LNCAP (cell line): ENCODE measurements around the gene CACNA1C.
A peak's percentile ranks its signal among the peaks of the same experiment; 100 is the strongest.

Experiments
- TF ChIP-seq, protein P1 (sequence below): fragments of 450-650 bp; IDR thresholded peaks from 2 replicates; pipeline ENCODE4 v1.5.1; 2017; ENCODE audit warnings: mild to moderate bottlenecking

The CACNA1C gene

GRCh38 chr12:2020511-2020910 lies 32.3 kb upstream of the CACNA1C start:
- TF ChIP-seq, protein P1, sequence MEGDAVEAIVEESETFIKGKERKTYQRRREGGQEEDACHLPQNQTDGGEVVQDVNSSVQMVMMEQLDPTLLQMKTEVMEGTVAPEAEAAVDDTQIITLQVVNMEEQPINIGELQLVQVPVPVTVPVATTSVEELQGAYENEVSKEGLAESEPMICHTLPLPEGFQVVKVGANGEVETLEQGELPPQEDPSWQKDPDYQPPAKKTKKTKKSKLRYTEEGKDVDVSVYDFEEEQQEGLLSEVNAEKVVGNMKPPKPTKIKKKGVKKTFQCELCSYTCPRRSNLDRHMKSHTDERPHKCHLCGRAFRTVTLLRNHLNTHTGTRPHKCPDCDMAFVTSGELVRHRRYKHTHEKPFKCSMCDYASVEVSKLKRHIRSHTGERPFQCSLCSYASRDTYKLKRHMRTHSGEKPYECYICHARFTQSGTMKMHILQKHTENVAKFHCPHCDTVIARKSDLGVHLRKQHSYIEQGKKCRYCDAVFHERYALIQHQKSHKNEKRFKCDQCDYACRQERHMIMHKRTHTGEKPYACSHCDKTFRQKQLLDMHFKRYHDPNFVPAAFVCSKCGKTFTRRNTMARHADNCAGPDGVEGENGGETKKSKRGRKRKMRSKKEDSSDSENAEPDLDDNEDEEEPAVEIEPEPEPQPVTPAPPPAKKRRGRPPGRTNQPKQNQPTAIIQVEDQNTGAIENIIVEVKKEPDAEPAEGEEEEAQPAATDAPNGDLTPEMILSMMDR: no peak

DNA sequence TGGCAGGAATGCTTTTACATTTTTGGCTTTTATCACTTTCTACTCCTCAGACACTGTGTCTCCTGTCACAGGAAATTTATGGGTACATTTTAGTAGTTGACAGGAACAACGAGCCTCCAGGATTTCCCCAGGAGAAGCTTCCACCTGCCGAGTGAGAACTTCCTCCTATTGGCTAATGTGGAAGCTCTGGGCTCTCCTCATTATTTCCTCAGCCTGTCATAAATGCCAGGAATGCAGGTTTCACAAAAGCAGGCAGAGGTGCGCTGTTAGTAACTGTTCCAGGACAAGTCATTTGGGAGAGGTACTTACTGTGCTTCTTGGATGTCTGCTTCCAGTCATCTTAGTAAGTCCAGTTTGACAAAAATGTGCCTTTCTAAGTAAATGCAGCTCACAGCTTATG lies 29.4 kb upstream of the CACNA1C start:
- TF ChIP-seq, protein P1: no peak

DNA sequence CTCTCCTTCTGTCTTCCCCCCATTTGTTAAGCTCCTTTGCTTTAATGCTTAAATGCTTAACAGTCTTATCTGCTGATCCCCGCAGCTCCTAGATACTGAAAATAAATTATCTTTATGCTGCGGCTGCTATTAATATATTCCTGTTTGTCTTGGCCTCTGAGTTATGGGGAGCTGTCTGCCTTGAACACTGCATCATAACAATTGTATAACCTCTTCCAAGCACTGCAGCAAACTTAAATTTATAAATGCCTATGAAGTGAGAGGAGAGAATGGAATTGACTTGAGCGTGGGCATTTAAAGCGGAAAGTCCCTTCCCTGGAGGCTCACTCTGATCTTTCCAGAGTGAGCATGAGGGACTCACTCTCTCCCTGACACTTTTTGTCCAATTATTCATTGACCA lies 25.4 kb upstream of the CACNA1C start:
- TF ChIP-seq, protein P1: no peak

DNA sequence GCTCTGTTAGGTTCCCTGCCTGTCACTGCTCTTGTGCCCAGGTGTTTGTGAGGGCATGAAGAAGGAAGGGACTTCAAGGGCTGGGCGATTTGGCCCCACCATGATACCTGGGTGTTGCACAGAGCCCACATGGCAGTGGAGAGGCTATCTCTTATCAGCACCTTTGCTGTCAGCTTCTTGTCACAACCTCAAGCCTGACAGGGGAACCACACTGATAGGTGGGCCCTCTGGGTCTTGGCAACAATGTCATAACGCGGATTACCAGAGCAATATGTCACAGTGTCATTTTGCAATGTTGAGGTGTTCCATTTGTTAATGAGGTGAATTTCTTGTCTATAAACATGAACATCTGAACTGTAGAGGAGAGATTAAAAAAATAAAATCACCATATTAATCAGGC lies 22.9 kb upstream of the CACNA1C start:
- TF ChIP-seq, protein P1: no peak

GRCh38 chr12:2032506-2032905 lies 20.3 kb upstream of the CACNA1C start:
- TF ChIP-seq, protein P1: no peak

DNA sequence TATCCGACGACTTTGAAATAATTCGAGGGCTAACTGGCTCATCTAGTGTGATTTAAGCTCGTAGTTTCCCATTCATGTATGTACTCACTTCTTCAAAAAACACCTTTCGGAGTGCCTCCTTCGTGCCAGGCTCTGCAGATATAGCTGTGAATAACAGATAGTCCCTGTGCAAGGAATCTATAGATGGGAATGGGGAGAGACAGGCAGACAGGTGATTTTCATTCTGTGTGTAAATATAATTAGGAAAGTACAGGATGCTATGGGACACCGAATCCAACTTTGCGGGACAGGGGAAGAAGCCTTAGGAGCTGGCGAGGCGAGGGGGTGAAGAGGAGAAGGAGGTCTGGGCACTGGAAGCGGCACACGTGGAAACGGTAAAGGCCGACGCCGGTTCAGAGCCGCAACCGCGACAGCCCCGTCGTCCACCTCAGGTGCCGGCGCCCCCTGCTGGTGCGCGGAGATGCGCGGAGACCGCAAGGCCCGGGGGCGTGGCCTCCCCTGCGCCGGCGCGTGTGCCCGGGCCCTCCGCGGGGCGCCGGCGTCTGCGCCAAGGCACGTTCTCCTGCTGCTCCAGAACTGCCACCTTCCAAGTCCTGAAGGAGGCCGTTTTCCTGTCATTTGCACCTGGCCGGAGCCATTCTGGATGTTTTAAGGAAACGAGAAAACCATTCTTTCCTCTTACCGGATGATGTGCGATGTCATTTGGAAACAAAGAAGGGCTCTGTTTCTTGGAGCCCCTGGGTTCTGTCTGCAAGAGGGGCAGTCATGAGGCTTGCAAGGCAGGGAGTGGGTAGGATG lies 18.0 kb upstream of the CACNA1C start:
- TF ChIP-seq, protein P1: peak; percentile 95

- TF ChIP-seq, protein P1: no peak
Observed at GRCh38 chr12:2035431-2036055, 17.2 kb upstream of the CACNA1C start.
